HG03342 (cell line): ENCODE results near the gene ZC3H12A.

Source experiments
- ATAC-seq: cut with Tn5 transposase; IDR thresholded peaks from one replicate; pipeline ENCODE4 v1.9.1; 2021; ENCODE audit warnings: mild to moderate bottlenecking, moderate library complexity; ENCODE audit not compliant: unreplicated experiment

The ZC3H12A gene

DNA sequence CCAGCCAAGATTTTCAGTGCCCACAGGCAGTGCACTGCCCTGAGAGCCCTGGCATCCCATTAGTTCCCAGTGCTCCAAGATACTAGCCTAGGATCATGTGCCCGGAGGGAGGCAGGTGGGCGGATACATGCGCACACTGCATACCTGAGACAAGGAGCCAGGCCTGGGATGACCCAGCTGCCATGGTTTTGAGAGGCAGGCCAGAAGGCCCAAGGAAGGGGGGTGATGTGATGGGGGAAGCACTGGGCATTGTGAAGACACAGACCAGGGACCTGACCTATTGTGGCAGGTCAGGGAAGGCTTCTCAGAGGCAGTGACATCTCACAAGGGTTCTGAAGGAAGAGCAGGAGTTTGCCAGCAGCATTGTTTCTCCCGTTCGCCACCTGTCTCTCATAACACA lies 3.6 kb downstream of the ZC3H12A start:
- no peak for ATAC-seq

DNA sequence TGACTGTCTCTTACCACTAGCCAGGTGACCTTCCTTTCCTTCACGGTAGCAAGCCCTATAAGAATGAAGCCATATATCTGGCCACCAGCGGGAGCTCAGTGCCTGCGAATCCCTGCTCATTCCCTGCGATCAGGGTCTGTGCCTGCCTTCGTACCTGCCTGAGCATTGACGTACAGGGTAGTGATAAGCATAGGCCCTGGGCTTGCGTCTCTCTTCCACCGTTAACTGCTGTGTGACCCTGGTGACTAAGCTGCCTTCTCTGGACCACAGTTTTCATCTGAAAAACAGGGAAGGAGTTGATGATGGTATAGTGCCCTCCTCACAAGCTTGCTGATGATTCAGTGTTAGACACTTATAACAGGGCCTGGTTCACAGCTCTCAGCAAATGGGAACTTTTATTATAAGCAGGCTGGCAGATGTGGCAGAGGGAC lies 4.1 kb downstream of the ZC3H12A start:
- ATAC-seq: no peak

DNA sequence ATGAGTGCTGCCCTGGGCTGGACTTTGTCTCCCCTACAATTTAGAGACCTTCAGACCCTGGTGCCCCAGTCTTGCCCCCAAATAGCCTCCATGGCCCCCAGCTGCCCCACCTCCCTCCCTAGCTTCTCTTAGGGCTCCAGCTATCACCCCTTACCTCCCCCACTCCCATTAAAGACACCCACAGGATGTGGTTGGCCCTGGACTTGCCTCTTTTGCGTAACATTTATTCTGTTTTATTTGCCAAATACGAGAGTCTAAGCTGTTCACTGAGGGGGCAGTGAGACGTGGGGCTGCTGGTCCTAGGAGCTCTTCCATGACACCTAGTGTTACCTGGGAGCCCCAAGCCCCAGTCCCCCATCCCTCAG lies 4.5 kb downstream of the ZC3H12A start:
- ATAC-seq: no peak

DNA sequence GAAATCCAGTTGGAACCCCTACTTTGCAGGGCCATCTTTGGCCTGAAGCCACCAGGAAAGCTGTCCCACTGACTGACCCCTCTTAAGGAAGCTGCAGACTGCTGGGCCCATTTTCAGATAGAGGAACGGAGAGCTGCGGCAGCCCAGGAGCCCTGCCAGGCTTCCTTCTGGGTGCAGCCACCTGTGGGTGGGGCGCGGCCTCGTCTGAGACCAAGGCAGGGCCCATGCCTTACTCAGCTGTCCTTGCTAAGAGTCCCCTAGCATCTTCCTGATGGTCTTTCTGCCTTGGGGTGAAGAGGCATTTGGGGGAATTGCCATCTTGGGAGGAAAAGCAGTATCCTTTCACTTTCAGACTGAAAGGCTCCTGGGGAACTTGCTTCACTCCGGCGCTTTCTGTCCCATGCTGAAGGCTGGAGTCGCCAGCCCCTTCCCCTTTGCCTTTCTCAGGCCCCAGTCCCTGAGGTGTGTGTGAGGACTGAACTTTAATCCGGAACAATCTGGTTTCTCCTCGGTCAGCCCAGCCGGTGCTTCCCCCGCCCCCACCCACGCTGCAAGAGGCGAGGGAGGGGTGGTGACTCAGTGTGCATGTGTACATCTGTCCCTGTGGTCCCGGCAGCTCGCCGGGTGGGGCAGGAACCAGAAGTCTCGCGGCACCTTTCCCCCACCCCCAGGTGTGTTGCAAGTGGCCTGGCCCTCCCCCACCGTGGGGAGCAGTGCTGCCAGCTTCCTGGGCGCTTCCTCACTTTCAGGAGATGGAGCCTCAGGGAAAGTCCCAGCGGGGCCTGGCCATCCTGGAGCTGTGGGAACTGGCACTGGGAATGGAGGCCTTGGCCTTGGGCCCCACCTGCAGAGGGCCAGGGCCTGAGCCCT lies 5.1 kb downstream of the ZC3H12A start:
- ATAC-seq: peak; percentile 29

GRCh38 chr1:37480125-37480466 lies 5.7 kb downstream of the ZC3H12A start:
- no peak for ATAC-seq

- no peak for ATAC-seq
These were observed 6.4 kb downstream of the ZC3H12A start for GRCh38 chr1:37480581-37481288.

- ATAC-seq: no peak
These were observed 7.1 kb downstream of the ZC3H12A start for GRCh38 chr1:37481289-37482003.

DNA sequence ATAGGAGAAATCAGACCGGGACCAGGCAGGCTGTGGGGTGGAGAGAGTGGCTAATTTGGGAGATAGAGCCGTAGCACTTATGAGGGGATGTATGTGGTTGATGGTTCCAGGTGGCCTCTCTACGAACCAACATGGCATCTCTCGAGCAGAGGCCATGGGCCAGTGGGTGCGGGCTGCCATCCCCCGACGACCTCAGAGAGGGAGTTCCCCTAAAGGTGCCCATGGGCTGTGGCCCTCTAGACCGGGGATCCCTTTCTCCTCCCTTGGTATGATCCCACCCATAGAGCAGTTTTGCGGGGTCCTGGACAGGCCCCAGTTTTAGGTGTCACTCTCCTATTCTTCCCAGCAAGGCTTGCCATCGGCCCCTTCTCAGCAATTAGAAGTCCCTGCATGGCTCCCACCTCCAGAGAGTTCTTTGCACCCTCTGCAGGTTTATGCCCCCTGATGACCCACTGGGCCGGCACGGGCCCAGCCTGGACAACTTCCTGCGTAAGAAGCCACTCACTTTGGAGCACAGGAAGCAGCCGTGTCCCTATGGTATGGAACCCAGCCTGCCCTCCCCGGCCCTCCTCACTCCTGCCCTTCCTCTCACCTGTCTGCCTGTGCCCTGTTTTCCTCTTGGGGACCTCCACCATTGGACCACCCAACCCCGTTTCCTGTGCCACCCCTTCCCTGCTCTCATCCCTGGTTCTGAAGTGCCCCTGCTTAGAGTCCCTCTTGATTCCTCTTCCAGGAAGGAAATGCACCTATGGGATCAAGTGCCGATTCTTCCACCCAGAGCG lies 7.8 kb downstream of the ZC3H12A start:
- no peak for ATAC-seq

DNA sequence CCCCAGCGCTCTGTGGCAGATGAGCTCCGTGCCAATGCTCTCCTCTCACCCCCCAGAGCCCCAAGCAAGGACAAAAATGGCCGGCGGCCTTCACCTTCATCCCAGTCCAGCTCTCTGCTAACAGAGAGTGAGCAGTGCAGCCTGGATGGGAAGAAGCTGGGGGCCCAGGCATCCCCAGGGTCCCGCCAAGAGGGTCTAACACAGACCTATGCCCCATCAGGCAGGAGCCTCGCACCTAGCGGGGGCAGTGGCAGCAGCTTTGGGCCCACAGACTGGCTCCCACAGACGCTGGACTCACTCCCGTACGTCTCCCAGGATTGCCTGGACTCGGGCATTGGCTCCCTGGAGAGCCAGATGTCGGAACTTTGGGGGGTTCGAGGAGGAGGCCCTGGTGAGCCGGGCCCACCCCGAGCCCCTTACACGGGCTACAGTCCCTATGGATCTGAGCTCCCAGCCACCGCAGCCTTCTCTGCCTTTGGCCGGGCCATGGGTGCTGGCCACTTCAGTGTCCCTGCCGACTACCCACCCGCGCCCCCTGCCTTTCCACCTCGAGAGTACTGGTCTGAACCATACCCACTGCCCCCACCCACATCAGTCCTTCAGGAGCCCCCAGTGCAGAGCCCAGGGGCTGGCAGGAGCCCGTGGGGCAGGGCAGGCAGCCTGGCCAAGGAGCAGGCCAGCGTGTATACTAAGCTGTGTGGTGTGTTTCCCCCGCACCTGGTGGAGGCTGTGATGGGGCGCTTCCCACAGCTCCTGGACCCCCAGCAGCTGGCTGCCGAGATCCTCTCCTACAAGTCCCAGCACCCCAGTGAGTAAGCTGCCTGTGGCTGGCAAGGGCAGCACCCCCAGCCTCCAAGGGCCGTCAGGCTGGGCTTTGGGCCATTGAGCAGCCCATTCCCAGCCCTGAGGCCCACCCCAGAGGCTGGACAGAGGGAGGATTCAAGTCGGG lies 8.7 kb downstream of the ZC3H12A start:
- ATAC-seq: no peak

DNA sequence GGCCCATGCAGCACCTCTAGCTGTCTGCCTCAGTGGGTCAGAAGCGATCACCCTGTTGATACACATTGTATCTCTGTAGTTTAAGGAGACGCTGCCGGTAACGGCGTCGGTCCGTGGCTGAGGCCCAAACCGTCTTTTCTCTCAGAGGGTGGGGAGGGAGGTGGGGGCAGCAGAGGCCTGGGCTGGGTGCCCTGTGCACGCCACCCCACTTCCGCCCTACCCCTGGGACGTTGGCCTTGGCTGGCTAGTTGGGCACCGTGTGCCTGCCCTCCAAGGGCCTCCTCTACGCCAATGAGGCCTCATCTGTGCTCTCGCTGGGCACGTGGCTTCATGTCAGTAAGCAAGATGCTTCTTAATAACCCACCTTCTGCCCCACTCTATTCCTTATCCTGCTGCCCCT lies 9.4 kb downstream of the ZC3H12A start:
- ATAC-seq: no peak

DNA sequence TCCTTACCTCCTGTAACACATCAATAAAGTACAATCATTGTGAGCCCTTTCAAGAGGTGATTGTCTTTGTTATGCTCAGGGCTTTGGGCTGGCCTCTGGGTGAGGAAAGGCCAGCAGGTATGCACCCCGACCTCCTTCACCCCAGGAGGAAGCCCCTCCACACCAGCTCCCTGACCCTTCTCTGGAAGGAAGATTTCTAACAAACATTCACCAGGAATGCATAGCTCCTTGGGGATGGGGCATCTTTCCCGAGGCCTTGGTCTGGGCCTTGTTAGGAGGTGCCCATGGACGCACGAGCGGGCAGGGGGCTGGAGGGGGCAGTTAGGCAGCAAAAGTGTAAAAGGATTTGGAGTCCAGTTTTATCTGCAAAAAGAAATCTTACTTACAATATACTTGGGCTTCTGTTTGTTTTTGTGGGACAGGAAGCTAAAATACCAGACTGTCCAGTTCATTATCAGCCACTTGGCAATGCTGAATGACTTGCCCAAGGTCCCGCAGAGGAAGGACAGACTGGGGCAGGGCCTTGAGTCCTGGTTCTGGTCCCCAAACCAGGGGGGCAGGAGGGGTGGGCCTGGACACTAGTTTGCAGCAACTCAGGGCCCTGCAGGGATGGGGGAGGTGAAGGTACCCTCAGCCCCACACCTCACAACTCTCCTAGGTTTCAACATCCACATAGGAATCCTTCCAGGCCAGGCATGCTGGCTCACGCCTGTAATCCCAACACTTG lies 10.1 kb downstream of the ZC3H12A start:
- ATAC-seq: no peak

- ATAC-seq: no peak
These were observed 11.7 kb downstream of the ZC3H12A start for GRCh38 chr1:37485902-37486679.

DNA sequence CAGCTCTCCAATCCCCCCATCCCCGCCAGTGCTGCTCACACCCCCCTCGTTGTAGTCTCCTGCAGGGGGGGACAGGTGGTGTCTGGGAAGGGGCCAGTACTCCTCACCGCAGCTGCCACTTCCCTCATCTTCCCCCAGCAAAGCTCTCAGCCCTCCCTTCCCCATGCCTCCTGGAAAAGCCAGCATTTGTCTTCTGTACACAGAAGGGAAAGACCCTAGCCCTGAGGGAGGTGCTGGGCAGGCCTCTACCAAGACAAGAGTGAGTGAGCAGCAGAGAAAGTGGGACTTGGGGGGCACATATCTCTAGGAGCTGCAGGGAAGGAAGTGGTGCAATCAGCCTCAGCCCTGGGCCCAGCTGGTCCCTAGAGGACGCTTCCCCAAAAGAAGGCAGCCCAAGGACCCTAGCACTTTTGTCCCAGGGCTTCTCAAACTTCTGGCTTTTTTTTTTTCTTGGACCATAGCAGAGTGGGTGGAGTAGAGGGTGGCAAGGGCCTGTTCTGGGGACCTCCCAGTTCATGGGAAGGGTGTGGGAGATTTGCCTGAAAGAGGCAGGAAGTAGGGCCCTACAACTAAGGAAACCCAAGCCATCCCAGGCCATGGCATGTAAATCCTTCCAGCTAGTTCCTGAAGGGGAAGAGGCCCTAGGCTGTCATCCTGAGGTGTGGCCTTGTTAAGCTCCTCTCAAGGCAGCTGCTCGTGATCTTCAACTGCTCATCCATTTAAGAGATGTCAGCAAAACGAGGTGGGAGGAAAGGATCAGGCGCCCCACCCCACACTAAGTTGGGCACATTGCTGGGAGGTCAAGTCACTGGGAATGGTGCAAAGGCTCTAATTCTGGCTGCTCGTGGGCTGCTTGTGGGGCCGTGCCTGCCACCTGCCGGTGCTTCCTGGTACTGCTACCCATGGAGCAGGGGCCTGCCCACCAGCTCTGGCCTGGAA lies 12.6 kb downstream of the ZC3H12A start:
- no peak for ATAC-seq

- ATAC-seq: no peak
These were observed 13.2 kb downstream of the ZC3H12A start for GRCh38 chr1:37487619-37487984.

DNA sequence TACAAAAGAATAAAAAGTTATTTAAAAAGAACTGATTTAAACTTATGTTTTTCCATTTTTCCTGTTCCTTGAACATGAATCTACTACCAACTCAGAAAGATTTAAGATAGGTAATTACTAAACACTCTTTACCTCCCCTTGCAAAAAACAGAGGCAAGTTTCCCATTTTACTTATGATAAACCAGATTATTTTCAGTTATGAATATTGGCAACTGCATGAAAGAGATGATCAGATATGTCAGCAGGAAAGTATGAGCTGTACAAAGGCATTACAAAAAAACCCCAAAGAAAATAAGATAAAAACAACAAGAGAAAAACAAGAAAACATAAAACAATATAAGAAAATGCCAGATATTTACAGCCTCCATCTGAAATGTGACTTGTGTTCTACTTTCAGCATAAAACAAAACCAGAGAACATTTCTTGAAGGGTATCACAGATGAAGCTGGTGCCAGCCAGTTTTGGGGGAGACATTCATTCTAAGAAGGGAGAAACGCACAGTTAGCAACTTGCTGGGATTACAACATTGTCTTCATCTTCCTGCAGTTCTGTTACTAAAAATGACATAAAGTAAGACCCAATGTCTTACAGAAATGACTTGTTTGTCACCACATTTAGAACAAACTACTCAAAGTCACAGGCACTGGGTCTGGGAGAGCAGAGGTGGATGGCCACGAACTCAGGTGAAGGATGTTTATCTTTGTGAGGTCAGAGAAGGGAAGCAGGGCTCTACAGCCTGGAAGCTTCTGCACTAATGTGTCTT lies 19.1 kb downstream of the ZC3H12A start:
- no peak for ATAC-seq

DNA sequence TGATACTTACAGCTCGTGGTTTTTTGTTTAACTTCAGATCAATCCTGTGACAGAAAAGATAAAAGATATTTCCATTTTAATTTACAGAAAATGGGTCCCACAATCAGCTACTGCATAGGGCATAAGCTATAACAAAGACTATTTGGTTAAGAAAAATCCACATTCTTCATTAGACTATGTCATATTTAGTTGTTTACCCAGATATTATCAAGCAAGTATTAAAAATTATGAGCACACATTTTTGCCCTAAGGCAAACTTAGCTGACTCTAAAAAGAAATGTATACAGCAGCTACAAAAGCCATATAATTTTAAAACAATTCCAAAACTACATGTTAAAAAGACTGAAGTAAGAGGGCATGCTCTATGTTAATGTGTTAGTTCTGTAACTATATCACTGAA lies 21.5 kb downstream of the ZC3H12A start:
- ATAC-seq: no peak

- no peak for ATAC-seq
These were observed 23.5 kb downstream of the ZC3H12A start for GRCh38 chr1:37497832-37498231.
